Measurements from ENCODE around the gene POU6F2.

DNA sequence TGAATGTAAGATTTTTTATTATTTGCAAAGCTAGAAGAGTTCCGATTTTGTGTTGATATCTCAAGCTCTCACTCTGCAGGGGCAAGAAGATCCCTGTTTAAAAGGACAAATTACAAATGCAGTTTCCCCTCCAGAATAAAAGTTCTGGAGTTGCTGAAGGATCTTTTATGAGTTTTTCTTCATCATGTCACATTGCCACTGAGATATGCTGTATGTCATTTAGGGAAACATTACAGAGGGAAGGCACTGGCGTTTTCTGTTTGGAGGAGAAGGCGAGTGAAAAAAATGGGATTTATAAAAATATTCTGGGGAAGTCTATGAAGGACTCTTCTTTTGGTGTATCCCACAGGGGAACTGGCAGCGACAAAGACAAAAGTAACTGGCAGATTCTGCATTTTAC is 57.4 kb downstream of the POU6F2 start:
- TF ChIP-seq, protein P1, sequence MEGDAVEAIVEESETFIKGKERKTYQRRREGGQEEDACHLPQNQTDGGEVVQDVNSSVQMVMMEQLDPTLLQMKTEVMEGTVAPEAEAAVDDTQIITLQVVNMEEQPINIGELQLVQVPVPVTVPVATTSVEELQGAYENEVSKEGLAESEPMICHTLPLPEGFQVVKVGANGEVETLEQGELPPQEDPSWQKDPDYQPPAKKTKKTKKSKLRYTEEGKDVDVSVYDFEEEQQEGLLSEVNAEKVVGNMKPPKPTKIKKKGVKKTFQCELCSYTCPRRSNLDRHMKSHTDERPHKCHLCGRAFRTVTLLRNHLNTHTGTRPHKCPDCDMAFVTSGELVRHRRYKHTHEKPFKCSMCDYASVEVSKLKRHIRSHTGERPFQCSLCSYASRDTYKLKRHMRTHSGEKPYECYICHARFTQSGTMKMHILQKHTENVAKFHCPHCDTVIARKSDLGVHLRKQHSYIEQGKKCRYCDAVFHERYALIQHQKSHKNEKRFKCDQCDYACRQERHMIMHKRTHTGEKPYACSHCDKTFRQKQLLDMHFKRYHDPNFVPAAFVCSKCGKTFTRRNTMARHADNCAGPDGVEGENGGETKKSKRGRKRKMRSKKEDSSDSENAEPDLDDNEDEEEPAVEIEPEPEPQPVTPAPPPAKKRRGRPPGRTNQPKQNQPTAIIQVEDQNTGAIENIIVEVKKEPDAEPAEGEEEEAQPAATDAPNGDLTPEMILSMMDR (IDR thresholded peaks at IDR 0.05) = no peak
- TF ChIP-seq EP300 (IDR thresholded peaks at IDR 0.05) = no peak
- TF ChIP-seq POLR2A (IDR thresholded peaks at IDR 0.05) = no peak

All from suprapubic skin (tissue), 3 donors.